GM19438 (cell line): ENCODE data around the gene MZT2B.
"Not testable (repeated sequence)": the region's sequence is repeated elsewhere in the genome, so short reads cannot be mapped to it uniquely, and the experiment has no call there.

ENCODE experiments used
- ATAC-seq: cut with Tn5 transposase; IDR thresholded peaks from one replicate; pipeline ENCODE4 v1.9.1; 2021; ENCODE audit warnings: low read depth; ENCODE audit not compliant: unreplicated experiment

MZT2B gene

DNA sequence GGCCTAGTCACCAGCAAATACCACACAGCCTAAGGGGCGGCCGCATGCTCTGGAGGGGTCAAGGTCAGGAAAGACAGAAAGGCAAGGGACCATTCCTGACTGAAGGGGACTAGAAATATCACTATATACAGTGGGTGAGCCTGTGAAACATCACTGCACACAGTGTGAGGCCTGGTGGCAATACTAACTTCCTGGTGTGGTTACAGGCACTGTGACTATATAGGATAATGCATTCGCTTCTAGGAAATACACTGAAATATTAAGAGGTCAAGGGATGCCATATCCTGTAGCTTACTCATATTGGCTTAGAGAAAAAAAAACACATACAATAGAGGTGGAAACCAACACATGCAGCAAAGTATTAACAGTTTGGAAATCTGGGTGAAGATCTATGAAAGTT, 12.9 kb upstream of the MZT2B start:
- ATAC-seq: not testable (repeated sequence)

GRCh38 chr2:130169896-130170295, 12.2 kb upstream of the MZT2B start:
- no peak for ATAC-seq

DNA sequence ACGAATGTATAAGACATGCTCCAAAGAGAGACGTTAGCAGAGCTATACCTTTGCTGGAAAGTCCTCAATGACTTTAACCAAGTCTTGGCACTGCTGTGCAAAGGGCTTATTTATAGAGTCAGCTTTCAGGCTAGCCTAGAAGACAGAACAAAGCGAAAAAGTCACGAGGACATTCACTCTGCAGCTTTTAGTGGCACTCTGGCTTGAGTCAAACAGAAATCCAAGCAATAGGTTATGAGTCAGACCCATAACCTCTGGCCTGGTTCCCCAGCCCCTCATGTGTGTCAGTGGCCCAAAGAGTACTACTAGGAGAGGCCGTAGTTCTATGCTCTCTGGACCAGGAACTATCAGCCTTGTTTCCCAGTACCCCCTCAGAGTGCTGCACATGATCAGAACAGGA, 7.2 kb upstream of the MZT2B start:
- ATAC-seq: not testable (repeated sequence)

- ATAC-seq: not testable (repeated sequence)
These were observed 1.4 kb upstream of the MZT2B start for GRCh38 chr2:130180404-130181324.

GRCh38 chr2:130181325-130181879, 660 bp upstream of the MZT2B start, which contains the start of gene SMPD4:
SMPD4 (minus strand) TSS chr2:130181602; CDS start chr2:130176592, 5,010 bp downstream.
- peak; percentile 58 for ATAC-seq

GRCh38 chr2:130182826-130183511, 907 bp downstream of the MZT2B start:
- ATAC-seq: peak; percentile 22

DNA sequence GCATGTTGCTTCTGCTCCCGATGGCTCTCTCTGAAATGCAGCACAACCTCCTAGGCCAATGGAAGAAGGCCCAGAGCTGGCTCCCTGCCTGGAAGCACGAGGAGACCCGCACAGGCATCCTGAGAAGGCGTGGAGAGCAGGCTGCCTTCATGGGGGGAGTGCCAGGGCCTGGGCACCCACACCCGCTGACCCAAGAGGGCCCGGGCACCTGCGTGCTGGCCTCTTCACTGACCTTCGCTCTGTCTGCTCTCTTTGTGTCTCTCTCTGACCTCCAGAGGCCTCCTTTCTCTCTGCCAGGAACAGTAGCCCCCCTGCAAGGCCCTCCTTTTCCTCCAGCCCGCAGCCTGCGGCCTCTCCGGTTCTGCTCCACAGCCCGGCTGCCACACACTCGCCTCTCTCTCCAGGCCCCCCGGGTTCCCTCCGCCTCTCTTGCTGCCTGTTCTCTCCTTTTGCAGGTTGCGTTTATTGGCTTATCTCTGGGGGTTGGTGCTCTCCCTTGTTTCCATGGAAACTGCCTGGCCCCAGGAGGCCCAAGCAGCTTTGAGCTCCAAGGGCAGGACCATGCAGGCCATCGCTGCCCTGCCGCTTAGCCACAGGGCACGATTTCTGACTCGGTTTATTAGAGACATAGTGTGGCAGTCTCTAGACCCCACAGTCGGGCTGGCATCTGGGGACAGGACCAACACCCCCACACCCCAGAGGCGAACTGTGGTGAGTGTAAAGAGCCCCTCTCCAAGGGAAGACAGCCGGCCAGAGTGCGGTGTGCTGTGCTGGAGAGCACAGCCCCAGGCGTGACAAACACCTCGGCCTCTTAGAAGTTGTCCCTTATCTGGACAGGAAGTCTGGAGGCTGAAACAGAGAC, 1.7 kb downstream of the MZT2B start:
- no peak for ATAC-seq

GRCh38 chr2:130185436-130185835, 3.4 kb downstream of the MZT2B start:
- ATAC-seq: no peak

DNA sequence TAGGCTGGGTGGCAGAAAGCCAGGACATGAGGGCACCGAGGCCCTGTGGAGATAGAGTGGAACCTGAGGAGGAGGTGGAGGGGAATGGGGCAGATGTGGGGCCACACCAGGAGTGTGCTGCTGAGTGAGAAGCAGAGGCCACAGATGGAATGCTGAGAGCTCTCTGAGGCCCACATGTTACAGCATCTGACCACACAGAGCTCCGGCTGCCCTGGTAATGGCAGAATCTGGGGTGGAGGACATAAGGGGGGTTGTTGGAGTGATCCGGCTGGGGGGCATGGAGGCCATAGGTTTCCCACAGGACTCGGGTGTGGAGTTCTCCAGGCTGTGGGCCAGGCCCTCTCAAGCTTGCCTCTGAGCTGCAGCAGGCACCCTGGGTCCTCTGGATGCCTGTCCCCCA, 3.8 kb downstream of the MZT2B start:
- no peak for ATAC-seq

DNA sequence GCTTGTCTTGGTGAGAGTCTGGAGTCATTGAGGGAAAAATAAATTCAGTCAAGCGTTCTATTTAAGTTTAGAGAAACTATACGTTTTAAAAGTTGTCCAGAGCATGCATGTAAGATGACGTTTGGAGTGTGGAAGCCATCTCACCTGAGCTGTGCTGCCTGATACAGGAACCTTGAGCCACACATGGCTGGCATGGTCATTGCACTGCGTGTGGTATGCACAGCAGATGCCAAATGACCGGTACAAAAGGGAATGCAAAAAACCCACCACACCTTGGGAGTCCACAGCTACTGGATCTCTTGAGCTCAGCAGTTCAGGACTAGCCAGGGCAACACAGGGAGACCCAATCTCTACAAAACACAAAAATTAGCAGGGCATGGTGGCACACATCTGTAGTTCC, 4.3 kb downstream of the MZT2B start:
- ATAC-seq: no peak

DNA sequence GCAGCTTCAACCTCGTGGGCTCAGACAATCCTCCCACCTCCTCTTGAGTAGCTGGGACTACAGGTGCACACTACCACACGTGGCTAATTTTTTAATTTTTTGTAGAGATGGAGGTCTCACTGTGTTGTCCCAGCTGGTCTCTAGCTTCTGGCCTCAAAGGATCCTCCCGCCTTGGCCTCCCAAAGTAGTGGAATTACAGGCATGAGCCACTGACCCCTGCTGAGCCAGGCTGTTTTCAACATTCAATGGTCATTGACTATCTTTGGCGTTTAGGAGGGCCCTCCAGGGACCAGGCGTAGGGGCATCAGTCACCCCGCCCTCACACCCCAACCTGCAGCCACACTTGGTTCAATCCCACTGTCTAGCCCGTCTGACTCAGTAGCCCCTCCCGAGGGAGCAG, 5.2 kb downstream of the MZT2B start:
- ATAC-seq: no peak

DNA sequence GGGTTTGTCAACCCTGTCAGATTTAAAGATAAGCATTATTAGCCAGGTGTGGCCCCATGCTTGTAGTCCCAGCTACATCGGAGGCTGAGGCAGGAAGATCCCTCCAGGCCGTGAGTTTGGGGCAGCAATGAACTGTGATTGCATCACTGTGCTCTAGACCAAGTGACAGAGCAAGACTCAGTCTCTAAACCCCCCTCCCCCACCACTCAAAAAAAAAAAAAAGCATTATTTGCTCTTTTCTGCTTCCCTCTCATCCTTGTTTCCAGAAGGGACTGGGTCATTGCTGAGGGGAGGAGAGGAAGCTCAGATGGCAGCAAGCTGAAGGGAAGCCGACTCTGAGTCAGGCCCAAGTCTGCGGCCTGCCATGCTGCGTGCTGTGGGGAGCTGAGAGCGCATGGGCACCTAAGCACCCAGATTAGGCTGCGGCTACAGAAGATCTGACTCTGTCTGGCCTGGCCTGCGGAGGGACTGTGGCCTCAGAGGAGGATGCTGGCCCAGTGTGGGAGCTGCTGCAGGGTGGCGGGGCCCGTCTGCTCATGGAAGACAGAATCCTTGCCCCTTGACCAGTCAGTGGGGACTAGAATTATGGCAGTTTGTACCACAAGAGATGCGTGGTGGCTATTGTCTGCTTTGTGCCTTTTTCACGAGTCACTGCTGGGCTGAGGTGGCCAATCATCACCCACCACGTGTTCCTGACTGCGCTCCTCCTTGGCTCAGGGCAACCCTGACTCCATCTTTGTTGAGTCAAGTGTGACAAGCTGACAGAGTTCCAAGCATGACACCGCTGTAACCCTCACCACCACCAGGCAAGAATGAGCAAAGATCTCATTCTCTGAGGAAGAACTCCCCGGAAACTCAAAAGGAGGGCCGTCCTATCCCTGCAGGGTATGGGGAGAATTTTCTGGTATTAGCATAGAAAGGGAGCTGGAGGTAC, 6.1 kb downstream of the MZT2B start:
- not testable (repeated sequence) for ATAC-seq

- not testable (repeated sequence) for ATAC-seq
These were observed 6.9 kb downstream of the MZT2B start for GRCh38 chr2:130188958-130189357.

DNA sequence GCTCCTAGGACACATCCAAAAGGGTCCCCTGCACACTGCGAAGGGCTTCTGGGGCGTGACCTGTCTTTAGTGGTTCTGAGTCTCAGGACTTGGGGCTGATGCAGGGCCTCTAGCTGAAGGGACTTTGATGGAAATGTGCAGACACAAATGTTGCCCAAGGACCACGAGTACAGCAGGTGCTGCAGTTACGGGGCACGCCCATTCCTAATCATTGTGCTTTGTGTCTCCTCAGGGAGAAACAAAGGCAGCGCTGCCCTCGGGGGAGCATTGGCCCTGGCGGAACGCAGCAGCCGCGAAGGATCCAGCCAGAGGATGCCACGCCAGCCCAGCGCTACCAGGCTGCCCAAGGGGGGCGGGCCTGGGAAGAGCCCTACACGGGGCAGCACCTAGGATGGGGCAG, 8.2 kb downstream of the MZT2B start:
- ATAC-seq: no peak

- not testable (repeated sequence) for ATAC-seq
These were observed 9.3 kb downstream of the MZT2B start for GRCh38 chr2:130191319-130191718.

- not testable (repeated sequence) for ATAC-seq
These were observed 10.4 kb downstream of the MZT2B start for GRCh38 chr2:130192451-130192850.

GRCh38 chr2:130193824-130194223, 11.8 kb downstream of the MZT2B start:
- not testable (repeated sequence) for ATAC-seq

DNA sequence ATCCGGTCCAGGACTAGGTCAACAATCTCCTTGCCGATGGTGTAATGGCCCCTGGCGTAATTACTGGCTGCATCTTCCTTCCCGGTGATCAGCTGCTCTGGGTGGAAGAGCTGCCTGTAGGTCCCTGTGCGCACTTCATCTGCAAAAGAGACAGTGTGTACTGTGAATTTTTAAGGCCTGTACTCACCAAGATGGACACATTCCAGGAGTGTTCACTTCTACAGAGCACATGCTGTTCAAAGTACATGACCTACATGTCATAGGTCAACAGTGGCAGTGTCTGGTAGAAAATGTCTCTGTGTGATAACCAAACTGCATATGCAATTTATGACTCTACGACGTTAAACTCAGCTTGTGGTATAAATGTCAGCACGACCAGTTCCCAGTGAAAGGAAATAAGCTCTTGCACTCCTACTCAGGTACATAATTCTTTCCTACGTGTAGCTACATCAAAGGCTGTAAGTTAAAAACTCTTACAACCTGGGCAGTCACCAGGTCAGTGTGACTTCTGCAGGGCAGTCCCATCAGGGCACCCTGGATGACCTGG, 13.1 kb downstream of the MZT2B start:
- ATAC-seq: not testable (repeated sequence)

GRCh38 chr2:130196052-130196451, 14.0 kb downstream of the MZT2B start:
- not testable (repeated sequence) for ATAC-seq
